ENCODE data around the gene RNF112. TPM values are rescaled to one million over a fixed set of nuclear protein-coding genes. Genes with fewer than 3 reads are reported as not detected.

The RNF112 gene
- total and polyA plus RNA-seq, 2 of the 13 experiments (the other 11 are each of a cell fraction or from before 2014, with no cell fraction given) = 0.05 TPM; not detected in 1

- no peaks in the 10 kb centered on the region for H4K20me1 ChIP-seq (ENCODE audit: insufficient read depth, low read length)
- H3K4me2 ChIP-seq (ENCODE audit: low read depth, low read length) = no peak overlapping the region
- peaks cover 0 to 2% of the 10 kb centered on the region in 2 experiments; a peak in 1 of 5 replicates for H3K27me3 ChIP-seq (ENCODE audit: control insufficient read depth in 1 of 2, insufficient read depth in 2 of 2, low read length in 2 of 2)
- H2AFZ ChIP-seq (ENCODE audit: low read length) = no peak overlapping the region
- in situ Hi-C loops (cut with HindIII; ENCODE audit: extremely low pct_ligation_motif_present, low pct_unique_long_range_greater_than_20kb) (no loop called here), intact Hi-C loops (cut with micrococcal nuclease; ENCODE audit: unreplicated experiment) (no loop called here)
- CTCF ChIA-PET (ENCODE audit: low intra/inter-chr PET ratio, low total read pairs) = no interaction called here
- BruUV-seq (replicated peaks) = no TSS peak
- H3K9ac ChIP-seq (ENCODE audit: insufficient read depth, low read depth, low read length) = no peak overlapping the region
- H3K4me3 ChIP-seq (replicated peaks in 1 of 3; ENCODE audit: insufficient read depth in 1 of 3, low read depth in 2 of 3, low read length in 3 of 3) = no peak overlapping the region
- ATAC-seq (no peak), FAIRE-seq (no peak), DNase-seq (ENCODE audit: low spot score) (no peak)
- TF ChIP-seq ZNF101 (CRISPR knock-in tag; IDR thresholded peaks at IDR 0.05; ENCODE audit: borderline replicate concordance, low read depth) (no peak), ZNF143 (CRISPR knock-in tag; IDR thresholded peaks at IDR 0.05) (no peak), ZNF652 (CRISPR knock-in tag; IDR thresholded peaks at IDR 0.05; ENCODE audit: borderline replicate concordance, low read depth) (no peak), ZNF350 (CRISPR knock-in tag; IDR thresholded peaks at IDR 0.05; ENCODE audit: borderline replicate concordance, low read depth) (no peak)
- TF ChIP-seq, protein P1, sequence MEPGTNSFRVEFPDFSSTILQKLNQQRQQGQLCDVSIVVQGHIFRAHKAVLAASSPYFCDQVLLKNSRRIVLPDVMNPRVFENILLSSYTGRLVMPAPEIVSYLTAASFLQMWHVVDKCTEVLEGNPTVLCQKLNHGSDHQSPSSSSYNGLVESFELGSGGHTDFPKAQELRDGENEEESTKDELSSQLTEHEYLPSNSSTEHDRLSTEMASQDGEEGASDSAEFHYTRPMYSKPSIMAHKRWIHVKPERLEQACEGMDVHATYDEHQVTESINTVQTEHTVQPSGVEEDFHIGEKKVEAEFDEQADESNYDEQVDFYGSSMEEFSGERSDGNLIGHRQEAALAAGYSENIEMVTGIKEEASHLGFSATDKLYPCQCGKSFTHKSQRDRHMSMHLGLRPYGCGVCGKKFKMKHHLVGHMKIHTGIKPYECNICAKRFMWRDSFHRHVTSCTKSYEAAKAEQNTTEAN (CRISPR knock-in tag; conservative IDR thresholded peaks at IDR 0.05) = no peak
- H3K4me1 ChIP-seq (ENCODE audit: insufficient read depth, low read length) = peaks cover 26% of the 10 kb centered on the region
- POLR2A ChIA-PET = no interaction called here
- 95% methylated on average over 5 of the region's 5 CpGs for WGBS (ENCODE audit: low lambda C conversion rate)
- H3K9me3 ChIP-seq (ENCODE audit: low read length) = no peaks in the 10 kb centered on the region
- H3K36me3 ChIP-seq (replicated peaks in 1 of 2; ENCODE audit: control insufficient read depth in 1 of 2, insufficient read depth in 2 of 2, low read length in 2 of 2) = no peaks in the 10 kb centered on the region; a peak in 1 of 5 replicates
- H3K79me2 ChIP-seq (ENCODE audit: insufficient read depth, low read length) = peaks cover 6% of the 10 kb centered on the region
- no peak overlapping the region for H3K27ac ChIP-seq (ENCODE audit: extremely low read length, insufficient read depth, low read length)
Observed at GRCh38 chr17:19374136-19374535, 36.9 kb upstream of the RNF112 start.

DNA sequence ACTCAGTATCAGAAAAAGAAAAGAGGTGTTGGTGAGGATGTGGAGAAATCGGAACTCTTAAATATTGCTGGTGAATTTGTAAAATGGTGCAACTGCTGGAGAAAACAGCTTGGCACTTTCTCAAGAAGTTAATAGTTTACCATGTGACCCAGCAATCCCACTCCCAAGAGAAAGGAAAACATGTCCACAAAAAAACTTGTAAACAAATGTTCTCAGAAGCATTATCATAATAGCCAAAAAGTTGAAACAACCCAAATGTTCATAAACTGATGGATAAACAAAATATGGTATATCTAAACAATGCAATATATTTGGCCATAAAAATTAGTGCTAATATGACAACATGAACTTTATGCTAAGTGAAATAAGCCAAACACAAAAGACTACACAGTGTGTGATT, 35.3 kb upstream of the RNF112 start:
- FAIRE-seq = no peak
- intact Hi-C loops (cut with micrococcal nuclease; ENCODE audit: unreplicated experiment) (no loop called here), in situ Hi-C loops (cut with HindIII; ENCODE audit: extremely low pct_ligation_motif_present, low pct_unique_long_range_greater_than_20kb) (no loop called here)

More for the DNA sequence above, 35.3 kb upstream of the RNF112 start:
- H3K4me2 ChIP-seq (ENCODE audit: low read depth, low read length) = no peak overlapping the region
- H4K20me1 ChIP-seq (ENCODE audit: insufficient read depth, low read length) = no peaks in the 10 kb centered on the region
- peaks cover 4 to 15% of the 10 kb centered on the region in 2 experiments for H3K36me3 ChIP-seq (replicated peaks in 1 of 2; ENCODE audit: control insufficient read depth in 1 of 2, insufficient read depth in 2 of 2, low read length in 2 of 2)
- ChIA-PET CTCF (ENCODE audit: low intra/inter-chr PET ratio, low total read pairs) (no interaction called here), POLR2A (no interaction called here)
- H2AFZ ChIP-seq (ENCODE audit: low read length) = no peak overlapping the region
- DNase-seq (ENCODE audit: low spot score) (no peak), ATAC-seq (no peak)
- peaks cover 30% of the 10 kb centered on the region for H3K4me1 ChIP-seq (ENCODE audit: insufficient read depth, low read length)
- no peak overlapping the region for H3K4me3 ChIP-seq (replicated peaks in 1 of 3; ENCODE audit: insufficient read depth in 1 of 3, low read depth in 2 of 3, low read length in 3 of 3)
- no peak overlapping the region for H3K9ac ChIP-seq (ENCODE audit: insufficient read depth, low read depth, low read length)
- TF ChIP-seq ZNF274 (CRISPR knock-in tag; IDR thresholded peaks at IDR 0.05) = no peak
- TF ChIP-seq, protein P2, sequence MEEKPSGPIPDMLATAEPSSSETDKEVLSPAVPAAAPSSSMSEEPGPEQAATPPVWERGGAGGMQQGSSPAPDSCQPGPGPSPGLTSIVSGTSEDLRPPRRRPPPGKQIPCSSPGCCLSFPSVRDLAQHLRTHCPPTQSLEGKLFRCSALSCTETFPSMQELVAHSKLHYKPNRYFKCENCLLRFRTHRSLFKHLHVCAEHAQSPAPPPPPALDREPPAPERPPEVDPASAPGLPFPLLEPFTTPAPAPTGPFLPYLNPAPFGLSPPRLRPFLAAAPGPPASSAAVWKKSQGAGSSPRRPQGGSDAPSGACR (CRISPR knock-in tag; IDR thresholded peaks at IDR 0.05) = no peak
- TF ChIP-seq, protein P3, sequence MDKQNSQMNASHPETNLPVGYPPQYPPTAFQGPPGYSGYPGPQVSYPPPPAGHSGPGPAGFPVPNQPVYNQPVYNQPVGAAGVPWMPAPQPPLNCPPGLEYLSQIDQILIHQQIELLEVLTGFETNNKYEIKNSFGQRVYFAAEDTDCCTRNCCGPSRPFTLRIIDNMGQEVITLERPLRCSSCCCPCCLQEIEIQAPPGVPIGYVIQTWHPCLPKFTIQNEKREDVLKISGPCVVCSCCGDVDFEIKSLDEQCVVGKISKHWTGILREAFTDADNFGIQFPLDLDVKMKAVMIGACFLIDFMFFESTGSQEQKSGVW (CRISPR knock-in tag; IDR thresholded peaks at IDR 0.05; ENCODE audit: borderline replicate concordance) = no peak
- no peak for TF ChIP-seq ZNF432 (CRISPR knock-in tag; IDR thresholded peaks at IDR 0.05; ENCODE audit: borderline replicate concordance)
- no peak for TF ChIP-seq NFAT5 (CRISPR knock-in tag; IDR thresholded peaks at IDR 0.05)
- BruUV-seq (replicated peaks) = no TSS peak
- peaks cover 12% of the 10 kb centered on the region for H3K79me2 ChIP-seq (ENCODE audit: insufficient read depth, low read length)
- 100% methylated on average over 1 of the region's 1 CpG for WGBS (ENCODE audit: low lambda C conversion rate)
- H3K9me3 ChIP-seq (ENCODE audit: low read length) = no peaks in the 10 kb centered on the region
- peaks cover 0 to 2% of the 10 kb centered on the region in 2 experiments; a peak in 1 of 5 replicates for H3K27me3 ChIP-seq (ENCODE audit: control insufficient read depth in 1 of 2, insufficient read depth in 2 of 2, low read length in 2 of 2)
- no peak overlapping the region for H3K27ac ChIP-seq (ENCODE audit: extremely low read length, insufficient read depth, low read length)

Data from HepG2 (cell line).